SH-SY5Y (cell line): ENCODE results near the gene HAP1.

Source experiments
- GATA2 ChIP-seq: IDR thresholded peaks from 2 replicates; pipeline ENCODE4 v1.6.1; 2011; ENCODE audit warnings: mild to moderate bottlenecking, low read depth, low read length
- GATA3 ChIP-seq: IDR thresholded peaks from 2 replicates; pipeline ENCODE4 v1.6.1; 2011; ENCODE audit warnings: low read depth, mild to moderate bottlenecking, low read length, moderate library complexity

DNA sequence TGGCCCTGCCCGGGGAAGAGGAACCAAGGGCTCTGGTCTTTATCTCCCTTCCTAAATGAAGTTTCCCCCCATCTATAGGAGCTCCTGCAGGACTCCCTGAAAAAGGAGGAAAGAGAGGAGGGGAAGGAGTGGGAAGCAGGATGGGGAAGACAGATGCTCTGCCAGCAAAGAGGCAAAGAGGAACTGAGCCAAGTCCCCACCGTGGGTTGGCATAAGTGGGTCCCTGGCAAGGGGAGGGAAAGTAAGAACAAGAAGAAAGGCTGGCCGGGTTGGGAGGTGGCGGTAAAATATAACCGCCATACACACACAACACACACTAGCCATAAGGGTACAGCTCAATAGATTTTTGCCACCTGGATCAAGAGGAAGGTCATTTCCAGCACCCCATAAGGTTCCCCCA lies 51.8 kb downstream of the HAP1 start:
- TF ChIP-seq GATA3: no peak
- no peak for TF ChIP-seq GATA2
